ENCODE measurements around the gene ACP7. TPM values are rescaled to one million over a fixed set of nuclear protein-coding genes. Genes with fewer than 3 reads are reported as not detected.
A peak's percentile ranks its signal among the peaks of the same experiment; 100 is the strongest.
"Not testable (repeated sequence)": the region's sequence is repeated elsewhere in the genome, so short reads cannot be mapped to it uniquely, and the experiment has no call there.

ACP7 gene
- total RNA-seq = not detected

DNA sequence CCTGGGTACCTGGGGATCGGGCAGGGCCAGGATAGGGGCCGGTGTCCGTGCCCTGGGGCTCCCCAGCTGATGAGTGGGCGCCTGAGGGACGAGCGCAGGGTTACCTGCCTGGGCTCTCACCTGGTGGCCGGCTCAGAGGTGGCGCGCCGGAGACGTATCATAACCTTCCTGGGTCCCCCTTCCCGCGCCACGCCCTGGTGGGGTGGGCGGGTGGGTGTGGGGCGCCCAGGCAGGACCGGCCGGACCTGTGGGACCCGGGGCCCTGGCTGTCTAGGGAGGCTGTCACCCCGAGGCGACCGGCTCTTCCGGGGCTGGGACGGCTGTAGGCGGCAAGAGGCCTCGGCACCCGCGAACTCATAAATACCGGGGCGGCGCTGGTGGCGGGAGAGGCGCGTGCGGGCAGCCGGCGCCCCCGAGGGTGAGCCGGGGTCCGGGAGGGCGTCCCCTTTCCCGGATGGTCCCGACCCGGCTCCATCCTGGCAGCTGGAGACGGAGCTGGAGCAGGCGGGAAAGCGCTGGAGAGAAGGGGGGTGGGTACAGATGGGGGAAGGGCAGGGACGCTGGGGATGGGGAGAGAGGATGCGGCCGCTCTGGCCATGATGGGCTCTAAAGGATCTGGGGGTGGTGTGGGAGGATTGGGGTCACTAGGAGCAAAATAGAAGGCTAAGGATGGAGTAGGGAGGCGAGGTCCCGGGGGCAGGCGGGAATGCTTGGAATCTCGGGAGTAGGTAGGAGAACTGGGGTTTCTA lies at the start of gene ACP7:
TSS of gene ACP7 (plus strand) at position 386 of the 749 bp plus-strand sequence. CDS start 902 bp downstream, outside the sequence.
- DNase-seq (ENCODE audit: low read depth in 2 of 3, low spot score in 2 of 3) = no peak

- DNase-seq (ENCODE audit: low read depth in 2 of 3, low spot score in 2 of 3) = no peak
Observed at GRCh38 chr19:39036581-39036980, 47.6 kb upstream of the ACP7 start.

DNA sequence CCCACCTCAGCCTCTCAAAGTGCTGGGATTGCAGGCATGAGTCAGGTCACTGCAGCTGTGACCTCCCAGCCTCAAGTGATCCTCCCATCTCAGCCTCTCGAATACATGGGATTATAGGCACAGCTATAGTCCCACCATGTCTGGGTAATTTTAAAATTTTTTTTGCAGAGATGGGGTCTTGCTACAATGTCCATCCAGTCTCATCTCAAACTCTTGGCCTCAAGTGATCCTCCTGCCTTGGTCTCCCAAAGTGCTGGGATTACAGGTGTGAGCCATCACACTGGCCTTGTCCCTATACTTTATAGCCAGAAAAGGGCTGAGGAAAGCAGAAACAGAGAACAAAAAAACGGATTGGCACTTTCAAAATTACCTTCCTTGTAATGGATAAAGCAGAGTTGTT lies 47.0 kb upstream of the ACP7 start:
- no peak for DNase-seq (ENCODE audit: low read depth in 2 of 3, low spot score in 2 of 3)

DNA sequence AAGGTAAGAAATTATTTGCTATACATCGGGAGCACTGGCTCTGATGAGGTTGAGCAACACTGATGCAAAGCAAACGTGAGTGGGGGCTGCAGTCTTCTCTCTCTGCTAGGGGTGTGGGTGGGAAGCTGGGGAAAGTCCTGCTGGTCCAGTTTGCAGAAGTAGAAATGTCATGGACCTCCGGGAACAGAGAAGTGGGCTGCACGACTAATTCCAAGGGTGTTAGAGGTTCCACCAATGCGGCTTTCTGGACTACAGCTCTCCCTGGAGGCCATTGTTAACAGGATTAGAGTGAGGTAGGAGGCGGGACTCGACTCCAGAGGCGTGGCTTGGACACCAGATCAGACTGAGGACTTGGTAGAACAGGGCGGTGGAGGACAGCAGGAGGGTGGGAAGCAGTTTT lies 46.1 kb upstream of the ACP7 start:
- peak in 2 of 3 donors; percentile 41 to 44 for DNase-seq (ENCODE audit: low read depth in 2 of 3, low spot score in 2 of 3)

GRCh38 chr19:39045506-39045905 lies 38.7 kb upstream of the ACP7 start:
- DNase-seq (ENCODE audit: low read depth in 2 of 3, low spot score in 2 of 3) = no peak

DNA sequence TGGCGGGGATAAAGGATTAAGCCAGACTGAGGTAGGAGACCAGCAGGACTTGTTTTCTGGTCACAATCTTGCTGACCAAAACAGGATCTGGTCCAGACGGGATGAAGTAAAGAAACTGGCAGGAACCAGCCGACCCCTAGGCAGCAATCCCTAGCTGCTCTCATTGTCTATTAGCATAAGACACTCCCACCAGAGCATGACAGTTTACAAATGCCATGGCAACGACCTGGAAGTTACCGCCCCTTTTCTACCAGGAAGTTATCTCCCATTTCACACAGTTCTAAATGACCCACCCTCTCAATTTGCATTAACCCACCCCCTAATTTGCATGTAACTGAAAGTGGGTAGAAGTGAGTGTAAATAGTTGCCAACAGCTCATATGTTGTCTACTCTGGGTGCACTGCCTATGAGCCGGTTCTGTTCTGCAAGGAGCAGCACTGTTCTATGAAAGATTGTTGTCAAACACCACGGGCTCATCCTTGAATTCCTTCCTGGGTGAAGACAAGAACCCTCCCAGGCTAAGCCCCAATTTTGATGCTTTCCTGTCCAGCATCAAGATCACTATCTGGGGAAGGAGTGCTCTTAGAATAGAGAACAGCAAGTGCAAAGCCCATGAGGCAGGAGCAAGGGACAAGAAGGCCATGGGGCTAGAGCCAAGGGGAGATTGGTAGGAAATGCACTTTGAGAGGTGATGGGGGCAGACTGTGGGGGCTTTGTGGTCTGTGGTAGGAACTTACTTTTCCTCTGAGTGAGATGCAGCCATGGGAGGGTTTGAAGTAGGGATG lies 37.9 kb upstream of the ACP7 start:
- DNase-seq (ENCODE audit: low read depth in 2 of 3, low spot score in 2 of 3) = peak in 1 of 3 donors; percentile 29

GRCh38 chr19:39047073-39047472 lies 37.1 kb upstream of the ACP7 start:
- DNase-seq (ENCODE audit: low read depth in 2 of 3, low spot score in 2 of 3) = no peak

- peak; percentile 50 to 58 (median 56) for DNase-seq (ENCODE audit: low read depth in 2 of 3, low spot score in 2 of 3)
Observed at GRCh38 chr19:39052243-39052746, 31.9 kb upstream of the ACP7 start.

DNA sequence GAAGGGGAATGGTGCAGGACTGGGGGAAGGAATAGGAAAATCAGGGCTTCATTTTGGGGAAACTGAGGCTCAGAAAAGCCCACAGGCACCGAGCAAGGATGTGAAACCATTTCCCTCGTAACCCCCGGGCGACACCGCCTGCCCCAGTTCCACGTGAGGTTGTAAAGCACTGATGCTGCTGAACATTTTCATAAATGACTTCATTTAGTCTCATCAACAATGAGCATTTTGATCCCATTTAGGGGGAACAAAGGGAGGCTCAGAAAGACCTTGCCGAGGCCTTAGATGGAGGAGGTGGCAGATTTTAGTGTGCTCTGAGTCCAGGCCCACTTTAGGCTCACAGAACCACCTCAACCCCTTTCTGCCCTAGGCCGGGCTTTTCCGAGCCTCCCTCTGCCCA lies 31.3 kb upstream of the ACP7 start:
- DNase-seq (ENCODE audit: low read depth in 2 of 3, low spot score in 2 of 3) = no peak

- DNase-seq (ENCODE audit: low read depth in 2 of 3, low spot score in 2 of 3) = no peak
Observed at GRCh38 chr19:39053276-39054090, 30.7 kb upstream of the ACP7 start.

- DNase-seq (ENCODE audit: low read depth in 2 of 3, low spot score in 2 of 3) = no peak
Observed at GRCh38 chr19:39054091-39054470, 30.1 kb upstream of the ACP7 start.

GRCh38 chr19:39057615-39058014 lies 26.6 kb upstream of the ACP7 start:
- DNase-seq (ENCODE audit: low read depth in 2 of 3, low spot score in 2 of 3) = no peak

GRCh38 chr19:39059302-39059701 lies 24.9 kb upstream of the ACP7 start:
- no peak for DNase-seq (ENCODE audit: low read depth in 2 of 3, low spot score in 2 of 3)

DNA sequence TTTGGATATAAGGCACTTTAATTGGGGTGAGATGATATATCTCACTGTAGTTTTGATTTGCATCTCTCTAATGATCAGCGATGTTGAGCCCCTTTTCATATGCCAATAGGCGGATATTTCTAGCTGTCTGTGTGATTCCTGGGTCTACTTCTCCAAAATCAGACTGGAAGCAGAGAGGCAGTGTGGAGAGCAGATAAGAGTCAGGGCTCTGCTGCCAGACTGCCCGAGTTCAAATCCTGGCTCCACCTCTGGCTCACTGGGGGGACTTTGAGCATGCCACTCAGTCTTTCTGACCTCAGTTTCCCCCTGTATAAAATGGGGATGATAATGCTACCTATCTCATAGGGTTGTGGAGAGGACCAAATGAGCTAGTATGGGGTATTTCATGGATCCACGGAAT lies 24.0 kb upstream of the ACP7 start:
- DNase-seq (ENCODE audit: low read depth in 2 of 3, low spot score in 2 of 3) = peak in 1 of 3 donors; percentile 16

- no peak for DNase-seq (ENCODE audit: low read depth in 2 of 3, low spot score in 2 of 3)
Observed at GRCh38 chr19:39064405-39064804, 19.8 kb upstream of the ACP7 start.

DNA sequence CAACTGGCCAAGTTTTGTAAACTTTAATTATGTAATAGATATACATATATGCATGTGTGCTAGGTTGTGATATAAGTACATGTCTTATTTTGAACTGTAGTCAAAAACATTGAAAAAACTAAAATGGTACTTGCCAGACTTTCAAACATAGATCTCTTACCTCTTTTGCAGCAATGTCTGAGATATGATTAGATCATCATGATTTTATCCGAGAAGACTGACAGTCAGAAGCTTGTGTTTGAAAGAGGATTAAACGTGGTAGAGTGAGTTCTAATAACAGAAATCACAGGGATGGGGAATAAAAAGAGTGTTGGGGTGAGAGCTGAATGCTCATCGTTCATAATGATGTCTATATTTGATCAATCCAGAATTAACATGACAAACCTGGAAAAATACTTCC lies 18.2 kb upstream of the ACP7 start:
- no peak for DNase-seq (ENCODE audit: low read depth in 2 of 3, low spot score in 2 of 3)

GRCh38 chr19:39067104-39067503 lies 17.1 kb upstream of the ACP7 start:
- DNase-seq (ENCODE audit: low read depth in 2 of 3, low spot score in 2 of 3) = no peak

- not testable (repeated sequence) for DNase-seq (ENCODE audit: low read depth in 2 of 3, low spot score in 2 of 3)
Observed at GRCh38 chr19:39068259-39068658, 15.9 kb upstream of the ACP7 start.

DNA sequence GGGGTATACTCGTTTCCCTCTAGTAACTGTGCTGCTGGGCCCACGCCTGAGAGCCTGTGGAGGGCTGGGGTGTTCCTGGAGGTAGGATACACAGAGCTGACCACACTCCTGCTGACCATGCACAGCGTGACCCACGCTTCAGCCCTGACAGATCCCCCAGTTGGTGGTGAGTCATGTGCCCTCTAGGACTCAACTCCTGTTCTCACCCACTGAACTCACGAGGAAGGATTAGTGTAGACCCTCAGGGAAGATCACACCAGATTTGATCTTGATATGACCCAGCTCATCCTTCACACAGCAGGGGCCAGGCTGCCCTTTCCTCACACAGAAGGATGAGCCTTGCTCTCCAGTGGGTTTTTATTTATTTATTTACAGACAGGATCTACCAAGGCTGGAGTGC lies 13.3 kb upstream of the ACP7 start:
- no peak for DNase-seq (ENCODE audit: low read depth in 2 of 3, low spot score in 2 of 3)

DNA sequence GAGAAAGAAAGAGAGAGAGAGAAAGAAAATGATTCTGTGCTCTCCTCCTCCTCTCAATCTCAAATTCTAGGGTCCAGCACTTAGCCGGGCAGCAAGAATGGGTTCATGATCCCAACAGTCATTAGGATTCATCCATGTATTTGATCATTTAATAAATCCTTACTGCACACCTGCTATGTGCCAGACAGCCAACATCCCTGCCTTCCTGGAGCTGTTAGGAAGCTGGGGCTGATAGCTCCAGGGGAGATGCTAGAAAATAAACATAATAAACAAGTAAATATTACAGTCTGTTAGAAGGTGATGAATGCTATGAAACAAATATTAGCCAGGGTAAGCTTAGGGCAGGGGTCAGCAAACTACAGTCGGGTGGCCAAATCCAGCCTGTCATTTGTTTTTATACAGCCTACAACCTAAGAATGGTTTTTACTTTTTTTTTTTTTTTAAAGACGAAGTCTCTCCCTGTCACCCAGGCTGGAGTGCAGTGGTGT lies 9.9 kb upstream of the ACP7 start:
- DNase-seq (ENCODE audit: low read depth in 2 of 3, low spot score in 2 of 3) = no peak

GRCh38 chr19:39074942-39075341 lies 9.2 kb upstream of the ACP7 start:
- no peak for DNase-seq (ENCODE audit: low read depth in 2 of 3, low spot score in 2 of 3)

Measured in hematopoietic multipotent progenitor cell (in vitro differentiated cells).